ENCODE data around the gene MRPL19. TPM values are rescaled to one million over a fixed set of nuclear protein-coding genes. Genes with fewer than 3 reads are reported as not detected.

MRPL19 gene
- total RNA-seq, 1 experiment from 2014 or later: 88.1 TPM

Other genes starting within 250 kb of the MRPL19 start
- 47.2 and 48.6 TPM in 2 replicates for gene EVA1A, start 85.8 kb upstream of the MRPL19 start, total RNA-seq (2014; rRNA removed; shearing (Covaris generic); ENCODE audit: low replicate concordance)
- gene GCFC2, start 64.1 kb downstream of the MRPL19 start, total RNA-seq (2014; rRNA removed; shearing (Covaris generic); ENCODE audit: low replicate concordance): 28.9 and 49.9 TPM in 2 replicates